HG02798 (cell line): ENCODE results near the gene SEMA4D.
"Not testable (repeated sequence)": the region's sequence is repeated elsewhere in the genome, so short reads cannot be mapped to it uniquely, and the experiment has no call there.

Experiments
- ATAC-seq: cut with Tn5 transposase; IDR thresholded peaks from one replicate; pipeline ENCODE4 v1.9.1; 2021; ENCODE audit warnings: mild to moderate bottlenecking; ENCODE audit not compliant: unreplicated experiment, poor library complexity

The SEMA4D gene

DNA sequence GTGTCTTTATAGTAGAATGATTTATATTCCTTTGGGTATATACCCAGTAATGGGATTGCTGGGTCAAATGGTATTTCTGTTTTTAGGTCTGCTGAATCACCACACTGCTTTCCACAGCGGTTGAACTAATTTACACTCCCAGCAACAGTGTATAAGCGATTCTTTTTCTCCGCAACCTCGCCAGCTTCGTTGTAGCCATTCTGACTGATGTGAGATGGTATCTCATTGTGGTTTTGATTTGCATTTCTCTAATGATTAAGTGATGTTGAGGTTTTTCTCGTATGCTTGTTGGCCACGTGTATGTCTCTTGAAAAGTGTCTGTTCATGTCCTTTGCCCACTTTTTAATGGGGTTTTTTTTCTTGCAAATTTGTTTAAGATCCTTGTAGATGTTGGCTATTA, 154.1 kb downstream of the SEMA4D start:
- ATAC-seq: not testable (repeated sequence)

GRCh38 chr9:89342948-89343347, 155.0 kb downstream of the SEMA4D start:
- ATAC-seq: no peak

DNA sequence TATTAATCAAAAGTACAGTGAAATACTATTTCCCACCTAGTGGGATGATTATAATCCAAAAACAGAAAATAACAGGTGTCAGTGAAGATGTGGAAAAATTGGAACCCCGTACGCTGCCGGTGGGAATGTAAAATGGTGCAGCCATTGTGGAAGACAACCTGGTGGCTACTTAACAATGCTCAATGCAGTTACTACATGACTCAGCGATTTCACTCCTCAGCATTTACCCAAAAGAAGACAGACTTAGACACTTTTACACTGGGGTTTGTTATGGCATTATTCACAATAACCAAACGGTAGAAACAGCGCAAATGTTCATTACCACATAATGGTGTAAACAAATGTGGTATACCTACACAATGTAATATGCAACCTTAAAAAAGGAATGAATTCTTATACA, 155.7 kb downstream of the SEMA4D start:
- no peak for ATAC-seq

DNA sequence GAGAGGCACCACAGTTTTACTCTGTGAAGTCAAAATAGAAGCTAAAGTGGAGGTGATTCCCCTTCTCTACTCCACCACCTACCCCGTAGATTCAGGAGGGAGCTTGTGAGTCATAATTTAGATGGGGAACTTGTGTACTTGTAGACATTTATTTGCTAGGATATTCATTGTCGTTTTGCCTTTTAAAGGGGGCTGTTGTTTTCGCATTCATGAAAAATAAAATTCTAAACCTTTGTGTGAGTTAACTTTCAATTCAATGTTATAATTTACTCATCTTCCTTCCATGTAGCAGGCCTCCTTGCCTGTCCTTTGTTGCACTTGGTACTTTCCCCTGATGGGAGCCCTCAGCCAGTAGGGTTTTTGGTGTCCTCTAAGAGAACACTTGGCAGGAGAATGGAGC, 157.6 kb downstream of the SEMA4D start:
- peak; percentile 78 for ATAC-seq

GRCh38 chr9:89339807-89340206, 158.1 kb downstream of the SEMA4D start:
- no peak for ATAC-seq

DNA sequence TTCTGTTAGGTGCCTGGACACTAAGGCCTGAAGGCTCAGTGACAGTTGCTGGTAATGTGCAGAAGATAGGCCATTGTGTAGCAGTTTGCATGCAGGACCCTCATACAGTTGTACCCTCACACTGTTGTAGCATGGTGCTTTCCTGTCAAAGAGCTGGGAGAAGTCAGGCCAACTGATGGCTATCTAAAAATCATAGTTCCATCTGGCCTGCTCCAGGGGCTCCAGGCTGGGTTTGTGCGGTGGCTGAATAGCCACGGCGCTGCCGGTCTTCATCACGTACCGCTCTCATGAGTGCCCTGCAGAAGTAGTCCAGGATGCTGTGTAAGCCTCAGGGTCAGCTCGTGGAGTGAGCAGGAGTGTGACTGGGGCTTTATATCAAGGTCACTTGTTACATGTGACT, 167.4 kb downstream of the SEMA4D start:
- ATAC-seq: no peak

DNA sequence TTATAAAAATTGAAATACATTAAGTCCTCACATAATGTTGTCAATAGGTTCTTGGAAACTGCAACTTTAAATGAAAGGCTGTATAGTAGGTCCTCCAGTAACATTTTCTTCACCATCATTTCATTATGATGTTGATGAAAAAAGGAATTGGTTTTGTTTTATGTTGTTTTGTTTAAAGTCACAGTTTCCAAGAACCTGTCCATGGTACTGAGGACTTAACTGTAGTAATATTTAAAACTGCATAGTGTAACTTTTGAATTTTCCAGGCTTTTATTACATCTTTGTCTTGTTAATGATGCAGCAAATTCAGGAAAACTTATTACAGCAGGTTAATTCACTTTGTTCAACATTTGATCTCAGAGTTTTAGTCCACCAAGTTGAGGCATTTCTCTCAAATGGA, 168.0 kb downstream of the SEMA4D start:
- no peak for ATAC-seq

GRCh38 chr9:89328064-89328463, 169.8 kb downstream of the SEMA4D start:
- ATAC-seq: no peak

- no peak for ATAC-seq
These were observed 172.2 kb downstream of the SEMA4D start for GRCh38 chr9:89325733-89326132.

- no peak for ATAC-seq
These were observed 174.5 kb downstream of the SEMA4D start for GRCh38 chr9:89323390-89323789.

- ATAC-seq: no peak
These were observed 178.7 kb downstream of the SEMA4D start for GRCh38 chr9:89319015-89319905.

- peak; percentile 91 for ATAC-seq
These were observed 179.5 kb downstream of the SEMA4D start, which contains the start of gene SECISBP2 for GRCh38 chr9:89318123-89319014. SECISBP2 (plus strand) TSS chr9:89318500; CDS start chr9:89318577, 77 bp downstream.

DNA sequence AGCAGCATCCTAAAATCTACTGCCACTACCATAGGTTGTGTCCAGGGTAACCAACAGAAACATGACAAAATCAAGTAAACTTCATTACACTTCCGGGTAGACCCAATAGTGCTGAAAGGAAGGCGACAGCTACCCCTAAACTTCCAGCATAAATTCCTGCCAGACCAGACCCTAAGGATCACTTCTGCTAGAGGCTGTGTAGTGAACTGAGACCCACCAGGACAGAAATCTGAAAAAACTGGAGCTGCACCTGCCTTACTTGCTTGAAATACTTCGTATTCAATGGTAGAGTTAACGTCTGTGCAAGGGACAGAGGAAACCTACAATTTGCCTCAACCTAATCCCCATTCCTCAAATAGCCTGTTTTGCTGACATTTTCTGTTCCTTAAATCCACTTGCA, 180.6 kb downstream of the SEMA4D start:
- ATAC-seq: no peak

GRCh38 chr9:89315482-89315881, 182.4 kb downstream of the SEMA4D start:
- no peak for ATAC-seq

GRCh38 chr9:89314955-89315354, 183.0 kb downstream of the SEMA4D start:
- ATAC-seq: no peak

GRCh38 chr9:89313842-89314241, 184.1 kb downstream of the SEMA4D start:
- no peak for ATAC-seq

GRCh38 chr9:89312222-89312571, 185.7 kb downstream of the SEMA4D start:
- no peak for ATAC-seq

GRCh38 chr9:89311346-89312221, 186.3 kb downstream of the SEMA4D start:
- ATAC-seq: no peak
